Stomach smooth muscle (tissue), 2 donors: ENCODE results near the gene VGLL2.
"Not testable (repeated sequence)": the region's sequence is repeated elsewhere in the genome, so short reads cannot be mapped to it uniquely, and the experiment has no call there.

Source experiments
- H3K27ac ChIP-seq: one replicate; pipeline ENCODE4 v1.7.0; 2013; ENCODE audit warnings: mild to moderate bottlenecking, low read length, inconsistent platforms
- H3K27me3 ChIP-seq, 2 donors: one replicate each; pipeline ENCODE4 v1.7.0; 2013; ENCODE audit warnings: low read length in 2 of 2; ENCODE audit not compliant: insufficient read depth in 2 of 2, control insufficient read depth in 1 of 2
- H3K36me3 ChIP-seq, 2 donors: one replicate each; pipeline ENCODE4 v1.7.0; 2013; ENCODE audit warnings: low read length in 2 of 2; ENCODE audit not compliant: control insufficient read depth in 2 of 2, insufficient read depth in 2 of 2
- H3K4me1 ChIP-seq: one replicate; pipeline ENCODE4 v1.7.0; 2013; ENCODE audit warnings: low read length; ENCODE audit not compliant: control insufficient read depth, insufficient read depth
- H3K4me3 ChIP-seq, 2 donors: one replicate each; pipeline ENCODE4 v1.7.0; 2013; ENCODE audit warnings: low read length in 2 of 2
- H3K9ac ChIP-seq, 2 donors: one replicate each; pipeline ENCODE4 v1.7.0; 2013; ENCODE audit warnings: low read length in 2 of 2, mild to moderate bottlenecking in 1 of 2
- H3K9me3 ChIP-seq, 2 donors: one replicate each; pipeline ENCODE4 v1.7.0; 2013; ENCODE audit warnings: low read length in 2 of 2; ENCODE audit not compliant: control insufficient read depth in 2 of 2
- donor health status: healthy.
- donor health status: Pancreatic carcinoma.

The VGLL2 gene

DNA sequence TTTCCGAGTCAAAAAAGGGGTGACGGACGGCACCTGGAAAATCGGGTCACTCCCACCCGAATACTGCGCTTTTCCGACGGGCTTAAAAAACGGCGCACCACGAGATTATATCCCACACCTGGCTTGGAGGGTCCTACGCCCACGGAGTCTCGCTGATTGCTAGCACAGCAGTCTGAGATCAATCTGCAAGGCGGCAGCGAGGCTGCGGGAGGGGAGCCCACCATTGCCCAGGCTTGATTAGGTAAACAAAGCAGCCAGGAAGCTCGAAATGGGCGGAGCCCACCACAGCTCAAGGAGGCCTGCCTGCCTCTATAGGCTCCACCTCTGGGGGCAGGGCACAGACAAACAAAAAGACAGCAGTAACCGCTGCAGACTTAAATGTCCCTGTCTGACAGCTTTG, 20.4 kb upstream of the VGLL2 start:
- not testable (repeated sequence) for H3K9ac ChIP-seq, H3K9me3 ChIP-seq, H3K4me1 ChIP-seq, H3K27me3 ChIP-seq, H3K36me3 ChIP-seq, H3K27ac ChIP-seq, H3K4me3 ChIP-seq

DNA sequence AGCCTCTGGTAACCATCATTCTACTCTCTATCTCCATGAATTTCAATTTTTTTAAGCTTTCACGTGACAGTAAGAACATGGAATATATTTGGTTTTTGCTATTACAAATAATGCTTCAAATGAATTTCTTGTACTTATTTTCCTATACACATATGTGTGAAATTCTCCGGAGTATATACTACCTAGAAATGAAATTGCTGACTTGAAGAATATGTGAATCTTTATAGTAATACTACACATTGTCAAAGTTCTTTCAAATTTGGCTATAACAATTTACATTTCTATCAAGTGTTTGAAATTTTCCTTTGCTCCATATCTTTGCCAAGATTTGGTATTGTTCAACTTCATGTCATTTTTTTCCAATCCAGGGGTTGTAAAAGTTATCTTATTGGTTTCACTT, 11.6 kb upstream of the VGLL2 start:
- H3K9ac ChIP-seq = no peak overlapping the region
- peaks cover 0 to 3% of the 10 kb centered on the region in 2 donors for H3K9me3 ChIP-seq
- H3K27me3 ChIP-seq = no peaks in the 10 kb centered on the region
- H3K4me3 ChIP-seq = no peak overlapping the region
- H3K27ac ChIP-seq = no peak overlapping the region
- H3K36me3 ChIP-seq = no peaks in the 10 kb centered on the region
- H3K4me1 ChIP-seq = no peaks in the 10 kb centered on the region

GRCh38 chr6:117262799-117263198, 2.6 kb upstream of the VGLL2 start:
- no peak overlapping the region for H3K9ac ChIP-seq
- peaks cover 16% of the 10 kb centered on the region for H3K4me1 ChIP-seq
- H3K27ac ChIP-seq = no peak overlapping the region
- peaks cover 44 to 60% of the 10 kb centered on the region in 2 donors for H3K27me3 ChIP-seq
- H3K36me3 ChIP-seq = no peaks in the 10 kb centered on the region
- H3K9me3 ChIP-seq = peaks cover 2 to 7% of the 10 kb centered on the region in 2 donors
- no peak overlapping the region for H3K4me3 ChIP-seq

DNA sequence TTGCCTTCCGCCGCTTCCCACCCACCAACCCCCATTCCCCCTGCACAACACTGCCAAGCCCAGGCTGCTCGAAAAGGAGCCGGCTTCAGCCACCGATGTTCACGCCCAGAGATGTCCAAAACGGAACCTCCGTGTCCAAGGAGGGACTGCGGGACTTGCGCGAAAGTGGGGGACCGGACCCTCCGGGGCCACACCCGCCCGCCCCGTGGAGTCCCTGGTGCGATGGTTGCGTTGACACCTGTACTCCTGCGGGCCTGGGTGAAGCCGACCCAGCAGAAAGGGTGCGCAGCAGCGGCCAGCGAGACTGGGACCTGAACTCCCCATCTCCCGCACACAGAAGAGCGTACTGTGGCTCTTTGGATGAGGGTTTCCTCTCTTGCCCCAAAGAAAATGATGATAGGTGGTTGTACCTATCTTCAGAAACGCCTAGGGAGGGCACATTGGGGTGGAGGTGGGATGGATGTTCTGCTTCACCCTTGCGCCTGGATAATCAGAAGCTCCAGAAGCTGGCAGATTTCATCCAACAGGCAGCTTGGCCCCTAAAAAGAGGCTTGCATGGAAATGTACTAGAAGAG, 1.9 kb upstream of the VGLL2 start:
- Histone ChIP-seq H3K36me3 (no peaks in the 10 kb centered on the region), H3K9ac (no peak overlapping the region), H3K9me3 (peaks cover 2 to 7% of the 10 kb centered on the region in 2 donors), H3K4me3 (no peak overlapping the region), H3K4me1 (peaks cover 16% of the 10 kb centered on the region), H3K27me3 (peaks cover 50 to 67% of the 10 kb centered on the region in 2 donors), H3K27ac (no peak overlapping the region)

- peak overlapping the region; percentile 73 to 85 for H3K4me3 ChIP-seq
- no peaks in the 10 kb centered on the region for H3K36me3 ChIP-seq
- no peak overlapping the region for H3K27ac ChIP-seq
- H3K9me3 ChIP-seq = peaks cover 2 to 7% of the 10 kb centered on the region in 2 donors
- peaks cover 16% of the 10 kb centered on the region for H3K4me1 ChIP-seq
- no peak overlapping the region for H3K9ac ChIP-seq
- H3K27me3 ChIP-seq = peaks cover 59 to 75% of the 10 kb centered on the region in 2 donors
Observed at GRCh38 chr6:117264369-117264691, 1.0 kb upstream of the VGLL2 start.

- peaks cover 64 to 78% of the 10 kb centered on the region in 2 donors for H3K27me3 ChIP-seq
- H3K27ac ChIP-seq = no peak overlapping the region
- H3K4me1 ChIP-seq = peaks cover 17% of the 10 kb centered on the region
- no peak overlapping the region for H3K9ac ChIP-seq
- H3K4me3 ChIP-seq = peak overlapping the region; percentile 73 to 85
- peaks cover 2 to 7% of the 10 kb centered on the region in 2 donors for H3K9me3 ChIP-seq
- H3K36me3 ChIP-seq = no peaks in the 10 kb centered on the region
Observed at GRCh38 chr6:117264692-117265409, 507 bp upstream of the VGLL2 start.

GRCh38 chr6:117266257-117267053, 1.1 kb downstream of the VGLL2 start:
- peaks cover 26% of the 10 kb centered on the region for H3K4me1 ChIP-seq
- no peak overlapping the region for H3K9ac ChIP-seq

DNA sequence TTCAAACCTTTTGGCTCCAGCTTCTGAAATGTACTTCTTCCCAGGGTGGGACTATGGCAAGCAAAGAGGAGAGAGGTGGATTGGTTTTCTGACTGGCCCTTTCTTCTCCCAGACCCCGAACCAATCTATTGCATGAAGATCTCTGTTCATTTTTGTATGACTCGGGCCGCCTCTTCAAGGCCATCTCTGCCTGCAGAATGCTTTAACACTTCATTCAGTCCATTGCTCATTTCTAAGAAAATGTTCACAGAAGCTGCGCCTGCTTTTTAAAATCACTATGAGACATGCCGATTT, 1.6 kb downstream of the VGLL2 start:
- H3K4me3 ChIP-seq = no peak overlapping the region

More at GRCh38 chr6:117266257-117267053, 1.1 kb downstream of the VGLL2 start:
- Histone ChIP-seq H3K9me3 (peaks cover 2 to 7% of the 10 kb centered on the region in 2 donors), H3K27ac (no peak overlapping the region), H3K27me3 (peaks cover 71 to 94% of the 10 kb centered on the region in 2 donors), H3K4me3 (peak overlapping the region; percentile 67 to 73), H3K36me3 (no peaks in the 10 kb centered on the region)

GRCh38 chr6:117267766-117268534, 2.6 kb downstream of the VGLL2 start:
- Histone ChIP-seq H3K36me3 (no peaks in the 10 kb centered on the region), H3K27me3 (peaks cover 80 to 97% of the 10 kb centered on the region in 2 donors), H3K9ac (no peak overlapping the region), H3K4me3 (no peak overlapping the region), H3K9me3 (peaks cover 2 to 7% of the 10 kb centered on the region in 2 donors), H3K27ac (no peak overlapping the region), H3K4me1 (peaks cover 26% of the 10 kb centered on the region)

More for the DNA sequence above, 1.6 kb downstream of the VGLL2 start:
- no peak overlapping the region for H3K9ac ChIP-seq
- H3K9me3 ChIP-seq = peaks cover 2 to 7% of the 10 kb centered on the region in 2 donors
- peaks cover 71 to 96% of the 10 kb centered on the region in 2 donors for H3K27me3 ChIP-seq
- H3K36me3 ChIP-seq = no peaks in the 10 kb centered on the region
- peaks cover 26% of the 10 kb centered on the region for H3K4me1 ChIP-seq
- no peak overlapping the region for H3K27ac ChIP-seq

DNA sequence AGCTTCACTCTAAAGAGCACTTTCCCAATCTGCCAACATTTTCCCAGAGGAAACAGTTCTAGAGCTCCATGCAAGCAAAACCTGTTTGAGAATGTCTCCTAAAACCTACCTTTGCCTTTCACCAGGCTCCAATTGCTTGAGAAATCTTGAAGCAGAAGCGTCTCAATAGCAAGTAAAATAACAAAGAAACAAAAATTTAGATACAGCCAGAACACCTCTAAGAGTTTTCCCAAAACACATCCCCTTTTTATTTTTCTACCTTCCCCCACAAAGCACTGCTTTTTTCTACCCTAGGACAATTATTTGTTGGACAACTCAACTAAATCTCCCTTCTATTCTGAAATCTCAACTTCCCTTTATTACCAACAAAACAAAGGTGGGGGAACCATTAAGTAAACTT, 3.6 kb downstream of the VGLL2 start:
- Histone ChIP-seq H3K4me3 (no peak overlapping the region), H3K27ac (no peak overlapping the region), H3K4me1 (peaks cover 26% of the 10 kb centered on the region), H3K27me3 (peaks cover 73 to 91% of the 10 kb centered on the region in 2 donors), H3K36me3 (no peaks in the 10 kb centered on the region), H3K9me3 (peaks cover 0 to 2% of the 10 kb centered on the region in 2 donors), H3K9ac (no peak overlapping the region)
